Sigmoid colon (tissue), 7 donors: ENCODE results near the gene TNFSF15. TPM values are rescaled to one million over a fixed set of nuclear protein-coding genes. Genes with fewer than 3 reads are reported as not detected.
A peak's percentile ranks its signal among the peaks of the same experiment; 100 is the strongest.

Experiments
- DNase-seq: peaks from one replicate; pipeline ENCODE4 v3.0.0-alpha.2; 2019
- H3K27ac ChIP-seq, 4 donors: fragments of 200-600 bp; sonication (generic); one replicate each; pipeline ENCODE4 v1.5.1; 2016 to 2019; ENCODE audit warnings: mild to moderate bottlenecking in 1 of 4
- H3K27me3 ChIP-seq, 3 donors: fragments of 200-600 bp; sonication (generic); one replicate each; pipeline ENCODE4 v1.5.1; 2019; ENCODE audit warnings: mild to moderate bottlenecking in 1 of 3
- H3K36me3 ChIP-seq, 4 donors: fragments of 200-600 bp; sonication (generic); one replicate each; pipeline ENCODE4 v1.5.1; 2016 to 2019
- H3K4me1 ChIP-seq, 4 donors: fragments of 200-600 bp; sonication (generic); one replicate each; pipeline ENCODE4 v1.5.1; 2017 to 2019
- H3K4me3 ChIP-seq, 4 donors: fragments of 200-600 bp; sonication (generic); one replicate each; pipeline ENCODE4 v1.5.1; 2017 to 2019; ENCODE audit warnings: mild to moderate bottlenecking in 2 of 4, moderate library complexity in 1 of 4
- H3K9me3 ChIP-seq, 4 donors: fragments of 200-600 bp in 3 of 4; sonication (generic) in 3 of 4; one replicate each; pipeline versions ENCODE4 v1.5.1 to v1.6.1; 2013 to 2019
- EP300 ChIP-seq, 4 donors: sonication (generic); formaldehyde crosslinking; IDR thresholded peaks; one replicate each; pipeline ENCODE4 v1.6.1; 2017; ENCODE audit warnings: antibody characterized with exemption in 4 of 4
- POLR2A ChIP-seq, 2 donors: fragments of 450-650 bp; IDR thresholded peaks; one replicate each; pipeline ENCODE4 v1.6.1; 2016; ENCODE audit warnings: antibody characterized with exemption in 2 of 2, mild to moderate bottlenecking in 2 of 2, moderate library complexity in 2 of 2
- POLR2AphosphoS5 ChIP-seq, 4 donors: sonication (generic); formaldehyde crosslinking; IDR thresholded peaks; one replicate each; pipeline ENCODE4 v1.6.1; 2017; ENCODE audit warnings: antibody characterized with exemption in 4 of 4
- WGBS, 2 donors: extraction: QIAGEN DNeasy Blood & Tissue Kit; methylation state at CpG; one replicate each; pipeline ENCODE4 v1.1.7; 2013; 5-methylcytosine and 5-hydroxymethylcytosine counted together
- intact Hi-C: fragments of 100-400 bp; cut with DNase I; formaldehyde crosslinking; loops from one replicate; pipeline ENCODE4 v1.15.1; 2023
- polyA plus RNA-seq, 3 donors: library from polyadenylated mRNA; stranded (reverse); fragments of 200-250 nt; gene quantifications; one replicate each; pipeline ENCODE4 v1.2.3, GENCODE V29; 2013
- total RNA-seq, 4 donors: library from RNA; depleted of rRNA; stranded (reverse); fragments of >200 nt; gene quantifications; one replicate each; pipeline ENCODE4 v1.1.0, GENCODE V29; 2016
- TF ChIP-seq, protein P1 (sequence below), 4 experiments: fragments of 450-650 bp in 3 of 4; fragments of 200-600 bp in 1 of 4; IDR thresholded peaks; one replicate each; pipeline ENCODE4 v1.5.1; 2016 to 2019; ENCODE audit warnings: antibody characterized with exemption in 4 of 4, mild to moderate bottlenecking in 3 of 4, moderate library complexity in 2 of 4
- donor health status: healthy with polysubstance abuse.
- donor health status: Bipolar disorder and iron deficiency.
- donor health status: healthy.

TNFSF15 gene
- total and polyA plus RNA-seq, 7 donors, result 0.60 to 13.2 (median 2.3) TPM

DNA sequence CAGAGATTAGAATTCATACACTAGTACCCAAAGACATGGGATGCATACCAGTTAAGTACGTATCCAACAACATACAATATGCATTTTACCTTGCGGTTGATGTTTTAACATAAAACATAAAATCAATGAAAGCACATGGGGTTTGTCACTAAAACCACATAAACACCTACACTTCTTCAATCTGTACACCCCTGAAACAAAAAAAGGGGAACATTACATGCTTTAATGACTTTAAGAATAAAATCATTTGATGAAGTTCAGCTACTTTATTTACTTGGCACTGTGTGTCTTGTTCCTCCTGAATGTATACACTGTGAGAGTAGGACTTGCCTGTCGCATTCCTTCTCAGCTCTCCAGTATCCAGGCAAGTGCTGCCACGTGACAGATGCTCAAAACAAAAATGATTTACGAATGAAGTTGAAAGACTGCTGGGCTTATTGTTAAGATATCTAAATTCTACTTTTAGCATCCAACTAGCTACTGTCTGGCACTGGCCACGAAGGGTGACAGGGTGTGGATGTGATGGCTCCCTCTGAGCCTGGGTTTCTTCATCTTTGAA is 21.0 kb downstream of the TNFSF15 start:
- Histone ChIP-seq H3K27me3 (no peaks in the 10 kb centered on the region), H3K9me3 (no peaks in the 10 kb centered on the region), H3K27ac (no peak overlapping the region), H3K36me3 (no peaks in the 10 kb centered on the region), H3K4me1 (peaks cover 0 to 14% (median 6%) of the 10 kb centered on the region in 4 donors), H3K4me3 (no peak overlapping the region)
- intact Hi-C loops, result no loop called here
- no peak for DNase-seq
- WGBS, 2 donors, result 71 to 89% methylated on average over 6 of the region's 6 CpGs
- TF ChIP-seq, protein P1, sequence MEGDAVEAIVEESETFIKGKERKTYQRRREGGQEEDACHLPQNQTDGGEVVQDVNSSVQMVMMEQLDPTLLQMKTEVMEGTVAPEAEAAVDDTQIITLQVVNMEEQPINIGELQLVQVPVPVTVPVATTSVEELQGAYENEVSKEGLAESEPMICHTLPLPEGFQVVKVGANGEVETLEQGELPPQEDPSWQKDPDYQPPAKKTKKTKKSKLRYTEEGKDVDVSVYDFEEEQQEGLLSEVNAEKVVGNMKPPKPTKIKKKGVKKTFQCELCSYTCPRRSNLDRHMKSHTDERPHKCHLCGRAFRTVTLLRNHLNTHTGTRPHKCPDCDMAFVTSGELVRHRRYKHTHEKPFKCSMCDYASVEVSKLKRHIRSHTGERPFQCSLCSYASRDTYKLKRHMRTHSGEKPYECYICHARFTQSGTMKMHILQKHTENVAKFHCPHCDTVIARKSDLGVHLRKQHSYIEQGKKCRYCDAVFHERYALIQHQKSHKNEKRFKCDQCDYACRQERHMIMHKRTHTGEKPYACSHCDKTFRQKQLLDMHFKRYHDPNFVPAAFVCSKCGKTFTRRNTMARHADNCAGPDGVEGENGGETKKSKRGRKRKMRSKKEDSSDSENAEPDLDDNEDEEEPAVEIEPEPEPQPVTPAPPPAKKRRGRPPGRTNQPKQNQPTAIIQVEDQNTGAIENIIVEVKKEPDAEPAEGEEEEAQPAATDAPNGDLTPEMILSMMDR (IDR thresholded peaks at IDR 0.05), result no peak
- TF ChIP-seq POLR2A (IDR thresholded peaks at IDR 0.05), result no peak
- no peak for TF ChIP-seq POLR2AphosphoS5 (IDR thresholded peaks at IDR 0.05)
- no peak for TF ChIP-seq EP300 (IDR thresholded peaks at IDR 0.05)

DNA sequence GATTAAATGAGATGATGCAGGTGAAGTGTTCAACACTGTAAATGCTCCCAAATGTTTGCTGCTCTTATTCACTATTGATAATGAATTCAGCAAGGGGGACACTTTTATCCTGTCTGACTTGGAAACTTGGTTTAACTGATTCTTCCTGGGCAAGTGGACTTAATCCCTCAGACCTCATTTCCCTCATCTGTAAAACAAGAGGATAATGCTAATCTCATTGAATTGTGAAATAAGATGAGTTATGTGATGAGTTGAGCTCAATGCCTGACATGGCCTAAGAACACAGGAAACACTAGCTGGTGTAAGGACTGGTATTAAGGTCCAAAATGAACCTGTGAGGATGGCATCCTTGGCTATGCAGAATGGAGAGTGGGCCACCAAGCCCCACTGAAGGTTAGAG is 23.3 kb downstream of the TNFSF15 start:
- H3K27ac ChIP-seq, result no peak overlapping the region
- H3K4me1 ChIP-seq, result peaks cover 0 to 14% (median 6%) of the 10 kb centered on the region in 4 donors
- no peak for DNase-seq
- TF ChIP-seq POLR2A (IDR thresholded peaks at IDR 0.05) (no peak), POLR2AphosphoS5 (IDR thresholded peaks at IDR 0.05) (no peak), EP300 (IDR thresholded peaks at IDR 0.05) (no peak)
- TF ChIP-seq, protein P1 (IDR thresholded peaks at IDR 0.05), result no peak
- no peak overlapping the region for H3K4me3 ChIP-seq
- H3K27me3 ChIP-seq, result no peaks in the 10 kb centered on the region
- no peaks in the 10 kb centered on the region for H3K36me3 ChIP-seq
- intact Hi-C loops, result no loop called here
- no peaks in the 10 kb centered on the region for H3K9me3 ChIP-seq

DNA sequence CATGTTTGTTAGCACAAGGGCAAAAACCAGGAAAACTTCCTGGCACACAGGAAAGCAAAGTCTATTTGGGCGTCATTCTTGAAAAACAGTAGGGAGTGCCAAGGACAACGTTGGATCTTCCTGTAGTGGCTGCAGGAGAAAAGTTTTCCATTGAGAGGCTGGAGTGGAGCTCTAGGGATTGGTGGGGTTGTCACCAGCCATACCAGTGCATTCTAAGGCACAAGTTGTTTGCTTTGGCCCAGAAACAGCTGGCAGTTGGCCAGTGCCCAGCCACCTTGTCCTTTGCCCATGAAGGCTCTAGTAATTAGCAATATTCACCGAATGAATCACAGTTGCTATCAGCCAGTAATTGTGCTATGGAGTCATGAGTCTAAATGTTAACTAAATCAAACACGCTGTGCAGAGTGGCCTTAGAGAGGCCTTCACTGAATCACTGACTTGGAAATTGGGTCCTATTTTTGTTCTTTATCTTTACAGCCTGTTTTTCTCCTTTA is 26.4 kb downstream of the TNFSF15 start:
- no peaks in the 10 kb centered on the region for H3K27me3 ChIP-seq
- no peaks in the 10 kb centered on the region for H3K36me3 ChIP-seq
- no peak overlapping the region for H3K27ac ChIP-seq
- TF ChIP-seq, protein P1 (IDR thresholded peaks at IDR 0.05), result no peak
- TF ChIP-seq EP300 (IDR thresholded peaks at IDR 0.05) (no peak), POLR2AphosphoS5 (IDR thresholded peaks at IDR 0.05) (peak in 1 of 4 donors; percentile 12), POLR2A (IDR thresholded peaks at IDR 0.05) (no peak)
- H3K4me3 ChIP-seq, result no peak overlapping the region
- H3K4me1 ChIP-seq, result peaks cover 0 to 6% (median 0%) of the 10 kb centered on the region in 4 donors
- 16 to 66% methylated on average over 4 of the region's 4 CpGs for WGBS, 2 donors
- no peaks in the 10 kb centered on the region for H3K9me3 ChIP-seq
- DNase-seq, result no peak
- intact Hi-C loops, result no loop called here

DNA sequence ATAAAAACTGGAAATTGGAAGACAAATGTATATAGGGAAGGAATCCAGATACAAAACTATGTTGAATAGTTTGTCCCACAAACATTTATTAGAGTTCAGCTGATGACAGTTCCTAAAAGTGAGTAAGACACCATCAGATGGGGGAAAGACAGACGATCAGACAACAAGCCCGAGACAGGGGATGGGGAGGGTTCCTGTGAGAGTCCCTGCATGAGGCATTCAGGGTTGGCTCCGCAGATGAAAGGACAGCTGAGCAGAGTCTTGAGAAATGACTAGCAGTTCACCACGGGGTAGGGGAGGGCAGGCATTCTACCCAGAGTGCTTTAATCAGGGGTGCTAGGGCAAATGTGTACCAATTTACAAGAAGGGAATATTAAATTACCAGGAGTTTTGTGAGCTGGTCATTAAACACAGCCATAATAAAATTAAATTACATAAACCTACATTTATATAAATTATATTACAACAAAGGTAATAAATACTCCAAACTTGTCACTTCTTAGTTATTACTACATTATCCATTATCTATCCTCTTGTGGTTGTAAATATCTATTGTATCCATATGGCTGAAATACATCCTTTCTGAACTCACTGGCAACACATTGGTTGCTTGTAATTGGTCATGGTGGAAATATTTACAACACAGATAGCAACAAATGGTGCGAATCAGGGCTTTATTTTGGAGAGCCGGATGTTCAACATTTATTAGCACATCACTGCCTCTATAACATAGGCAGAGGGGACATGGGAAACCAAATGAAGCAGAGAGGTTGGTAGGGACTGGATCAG is 27.8 kb downstream of the TNFSF15 start:
- Histone ChIP-seq H3K27me3 (no peaks in the 10 kb centered on the region), H3K36me3 (no peaks in the 10 kb centered on the region), H3K4me3 (no peak overlapping the region), H3K27ac (no peak overlapping the region), H3K4me1 (no peaks in the 10 kb centered on the region), H3K9me3 (no peaks in the 10 kb centered on the region)
- 68 to 78% methylated on average over 6 of the region's 6 CpGs for WGBS, 2 donors
- DNase-seq, result no peak
- TF ChIP-seq POLR2AphosphoS5 (IDR thresholded peaks at IDR 0.05), result no peak
- TF ChIP-seq EP300 (IDR thresholded peaks at IDR 0.05), result no peak
- TF ChIP-seq, protein P1 (IDR thresholded peaks at IDR 0.05), result no peak
- no peak for TF ChIP-seq POLR2A (IDR thresholded peaks at IDR 0.05)
- intact Hi-C loops, result no loop called here
